ENCODE measurements around the gene RNF38.

- TF ChIP-seq CTCF (IDR thresholded peaks at IDR 0.05 in 8 of 11, conservative IDR thresholded peaks at IDR 0.05 in 3 of 11) (no peak), POLR2AphosphoS5 (IDR thresholded peaks at IDR 0.05) (no peak)
Measured at GRCh38 chr9:36401897-36402480, 1.9 kb upstream of the RNF38 start.

Data from spleen (tissue), 7 donors.